Activated naive CD8-positive, alpha-beta T cell treated with anti-CD3 and anti-CD28 coated beads, Interleukin-2, amount 10 ng/mL, durations not matched to agents 7 days and 5 days (primary cell): Measurements from ENCODE around the gene SVIL. TPM values are rescaled to one million over a fixed set of nuclear protein-coding genes. Genes with fewer than 3 reads are reported as not detected.
"Not testable (repeated sequence)": the region's sequence is repeated elsewhere in the genome, so short reads cannot be mapped to it uniquely, and the experiment has no call there.

Experiments
- ATAC-seq: fragments of 150-1000 bp; cut with Tn5 transposase; one replicate; pipeline ENCODE4 v1.10.0; 2021; ENCODE audit warnings: low read depth, moderate library complexity
- POLR2A ChIA-PET: fragments of 350-600 bp; sonication (Branson Sonifier 250); formaldehyde crosslinking; loops from one replicate; lab custom pipeline; 2021; ENCODE audit warnings: antibody characterized with exemption; lab: Charles Lee
- DNase-seq: peaks from one replicate; pipeline ENCODE4 v3.0.0; 2021
- H3K27ac Mint-ChIP-seq: one replicate; pipeline ENCODE4 v1.8.0; 2022; ENCODE audit warnings: mild to moderate bottlenecking, mixed read lengths
- H3K27me3 Mint-ChIP-seq: one replicate; pipeline ENCODE4 v1.8.0; 2022; ENCODE audit warnings: mild to moderate bottlenecking, moderate library complexity, mixed read lengths
- H3K36me3 Mint-ChIP-seq: one replicate; pipeline ENCODE4 v1.8.0; 2021; ENCODE audit warnings: mild to moderate bottlenecking, mixed read lengths
- H3K4me1 Mint-ChIP-seq: one replicate; pipeline ENCODE4 v1.8.0; 2021; ENCODE audit warnings: mixed read lengths
- H3K4me3 Mint-ChIP-seq: one replicate; pipeline ENCODE4 v1.8.0; 2022; ENCODE audit warnings: mild to moderate bottlenecking, moderate library complexity, mixed read lengths
- H3K9me3 Mint-ChIP-seq: one replicate; pipeline ENCODE4 v1.8.0; 2021; ENCODE audit warnings: mixed read lengths
- total RNA-seq, 2 experiments: library from RNA; stranded (reverse); gene quantifications; one replicate each; pipeline ENCODE4 v1.2.3, GENCODE V29; 2021

Gene SVIL
- total RNA-seq, 2 experiments from 2014 or later, result 8.3 to 10.3 TPM

DNA sequence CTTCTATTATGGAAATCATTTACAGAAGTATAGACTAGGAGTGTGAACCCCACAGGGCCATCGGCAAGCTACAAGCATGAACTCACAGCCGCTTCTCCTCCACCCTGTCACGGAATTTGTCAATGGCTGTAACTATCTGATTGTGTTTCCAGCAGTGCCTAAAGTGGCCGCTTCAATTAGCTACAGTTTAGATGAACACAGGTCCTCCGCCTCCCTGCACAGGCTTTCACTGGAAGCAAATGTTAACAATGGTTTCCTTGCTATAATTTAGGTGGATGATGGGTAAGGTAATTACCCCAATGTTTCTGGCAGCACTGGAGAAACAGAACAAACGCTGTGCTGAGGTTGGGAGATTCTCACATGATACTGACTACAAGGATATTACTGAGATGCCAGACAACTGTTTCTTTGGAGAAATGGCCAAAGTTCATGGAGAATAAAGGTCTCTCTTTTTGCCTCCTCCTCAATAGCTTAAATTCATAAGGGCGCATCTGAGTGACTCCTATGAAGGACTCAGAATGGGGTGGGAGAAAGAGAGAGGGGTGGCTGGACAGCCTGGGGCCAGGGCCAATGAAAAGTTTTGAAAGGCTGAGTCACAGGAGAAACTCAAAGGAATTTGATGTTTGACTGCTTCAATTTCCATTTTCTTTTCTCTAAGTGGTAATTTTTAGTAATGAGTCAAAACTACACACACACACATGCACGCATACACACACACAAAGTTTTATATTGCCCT lies 78.9 kb downstream of the SVIL start:
- Mint-ChIP-seq H3K9me3 (no peaks in the 10 kb centered on the region), H3K4me3 (no peak overlapping the region), H3K27ac (no peak overlapping the region), H3K4me1 (peaks cover 12% of the 10 kb centered on the region), H3K27me3 (no peaks in the 10 kb centered on the region), H3K36me3 (peaks cover 6% of the 10 kb centered on the region)
- DNase-seq, result no peak
- ATAC-seq, result no peak
- POLR2A ChIA-PET, result no interaction called here

DNA sequence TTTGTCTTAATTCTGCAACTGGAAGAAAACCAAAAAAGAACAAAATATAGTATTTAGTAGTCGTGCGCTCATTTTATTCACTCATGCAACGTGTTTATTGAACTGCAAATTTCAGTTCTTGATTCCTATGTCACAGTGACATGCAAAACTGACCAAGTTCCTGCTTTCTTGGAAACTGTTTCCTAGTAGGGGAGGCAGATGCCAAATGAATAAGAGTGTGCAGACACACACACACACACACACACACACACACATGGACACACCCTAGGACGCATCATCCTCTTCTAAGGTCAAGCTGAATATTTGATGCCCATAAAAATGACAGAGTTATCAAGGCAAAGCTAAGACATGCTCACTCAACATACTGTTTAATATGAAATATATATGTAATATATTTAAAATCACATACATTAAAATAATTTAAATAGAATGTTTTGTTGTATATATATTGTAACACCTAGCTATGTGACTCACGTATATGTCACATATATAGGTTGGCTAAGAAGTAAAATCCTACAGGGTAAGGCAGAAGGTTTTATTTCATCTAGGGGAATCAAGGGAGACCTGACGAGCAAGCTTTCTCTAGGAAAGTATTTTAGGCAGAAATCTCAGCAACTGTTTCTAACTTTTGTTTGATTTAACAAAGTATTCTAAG lies 79.6 kb downstream of the SVIL start:
- Mint-ChIP-seq H3K4me1 (peaks cover 12% of the 10 kb centered on the region), H3K36me3 (peaks cover 9% of the 10 kb centered on the region), H3K4me3 (peak overlapping the region; percentile 34), H3K9me3 (no peaks in the 10 kb centered on the region), H3K27ac (no peak overlapping the region), H3K27me3 (no peaks in the 10 kb centered on the region)
- peak; percentile 50 for ATAC-seq
- no peak for DNase-seq
- POLR2A ChIA-PET, result no interaction called here

DNA sequence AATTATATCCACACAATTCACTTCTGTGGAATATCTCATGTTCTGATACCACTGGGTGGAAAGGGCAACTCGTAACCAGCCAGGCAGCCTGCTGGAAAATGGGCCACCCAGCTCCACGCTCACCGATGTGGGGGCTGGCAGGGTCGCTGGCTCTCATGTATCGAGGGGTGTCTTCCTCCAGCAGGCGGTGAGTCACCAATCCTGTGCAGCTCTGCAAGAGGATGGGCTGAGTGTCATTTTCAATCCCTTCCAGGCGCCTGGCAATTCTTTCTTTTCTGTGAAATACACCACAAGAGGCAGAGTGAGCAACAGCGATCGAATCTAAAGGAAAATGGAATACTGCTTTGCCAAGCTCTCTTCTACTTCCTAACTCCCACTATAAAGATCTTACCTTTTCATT lies 80.1 kb downstream of the SVIL start:
- DNase-seq (no peak), ATAC-seq (no peak)
- Mint-ChIP-seq H3K4me1 (peaks cover 12% of the 10 kb centered on the region), H3K36me3 (peaks cover 11% of the 10 kb centered on the region), H3K27ac (no peak overlapping the region), H3K27me3 (no peaks in the 10 kb centered on the region), H3K4me3 (peak overlapping the region; percentile 34), H3K9me3 (no peaks in the 10 kb centered on the region)
- POLR2A ChIA-PET, result no interaction called here

DNA sequence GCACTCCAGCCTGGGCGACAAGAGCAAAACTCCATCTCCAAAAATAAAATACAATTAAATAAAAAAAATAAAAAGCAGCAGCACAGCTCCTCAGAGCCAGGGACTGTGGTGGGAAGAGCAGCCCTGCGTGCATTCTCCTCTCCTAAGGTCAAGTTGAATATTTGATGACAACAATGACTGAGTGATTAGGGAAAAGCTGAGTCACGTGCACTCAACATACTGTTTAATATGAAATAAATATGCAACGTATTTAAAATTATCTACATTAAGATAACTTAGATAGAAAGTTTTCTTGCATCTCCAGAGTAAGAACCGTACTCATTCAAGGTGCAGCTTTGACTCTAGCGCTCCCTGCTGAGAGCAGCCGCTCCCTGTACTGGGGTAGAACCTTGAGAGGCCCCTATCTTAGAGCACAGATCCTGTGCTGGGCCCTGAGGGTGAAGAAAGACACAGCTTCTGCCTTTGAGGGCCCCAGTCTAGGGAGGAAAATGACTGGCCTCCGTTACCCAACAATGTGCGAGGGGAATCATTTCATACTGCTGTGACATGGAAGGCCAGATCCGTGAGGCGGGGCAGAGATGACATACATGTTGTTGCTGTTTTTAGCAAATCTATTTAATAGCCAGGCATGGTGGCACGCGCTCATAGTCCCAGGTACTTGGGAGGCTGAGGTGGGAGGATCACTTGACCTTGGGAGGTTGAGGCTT lies 81.1 kb downstream of the SVIL start:
- Mint-ChIP-seq H3K27ac (peak overlapping the region; percentile 76), H3K36me3 (peaks cover 11% of the 10 kb centered on the region), H3K27me3 (no peaks in the 10 kb centered on the region), H3K4me1 (peaks cover 16% of the 10 kb centered on the region), H3K9me3 (no peaks in the 10 kb centered on the region), H3K4me3 (no peak overlapping the region)
- ATAC-seq (no peak), DNase-seq (no peak)
- POLR2A ChIA-PET, result no interaction called here

DNA sequence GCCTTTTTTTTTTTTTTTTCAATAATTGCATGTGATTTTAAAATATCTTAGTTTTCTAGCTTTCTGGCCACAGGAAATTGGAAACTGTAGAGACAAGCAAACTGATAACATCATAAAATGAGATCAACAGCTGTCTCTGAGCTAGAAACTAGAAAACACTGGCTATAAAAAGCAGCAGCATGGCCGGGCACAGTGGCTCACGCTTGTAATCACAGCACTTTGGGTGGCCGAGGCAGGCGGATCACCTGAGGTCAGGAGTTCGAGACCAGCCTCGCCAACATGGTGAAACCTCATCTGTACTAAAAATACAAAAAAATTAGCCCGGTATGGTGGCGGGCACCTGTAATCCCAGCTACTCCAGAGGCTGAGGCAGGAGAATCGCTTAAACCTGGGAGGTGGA lies 81.7 kb downstream of the SVIL start:
- ATAC-seq, POLR2A ChIA-PET, H3K4me3 Mint-ChIP-seq, H3K9me3 Mint-ChIP-seq, H3K27me3 Mint-ChIP-seq, H3K27ac Mint-ChIP-seq, DNase-seq: not testable (repeated sequence)
- peaks cover 22% of the 10 kb centered on the region for H3K4me1 Mint-ChIP-seq
- peaks cover 11% of the 10 kb centered on the region for H3K36me3 Mint-ChIP-seq

DNA sequence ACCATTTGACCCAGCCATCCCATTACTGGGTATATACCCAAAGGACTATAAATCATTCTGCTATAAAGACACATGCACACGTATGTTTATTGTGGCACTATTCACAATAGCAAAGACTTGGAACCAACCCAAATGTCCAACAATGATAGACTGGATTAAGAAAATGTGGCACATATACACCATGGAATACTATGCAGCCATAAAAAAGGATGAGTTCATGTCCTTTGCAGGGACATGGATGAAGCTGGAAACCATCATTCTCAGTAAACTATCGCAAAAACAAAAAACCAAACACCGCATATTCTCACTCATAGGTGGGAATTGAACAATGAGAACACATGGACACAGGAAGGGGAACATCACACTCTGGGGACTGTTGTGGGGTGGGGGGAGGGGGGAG lies 85.3 kb downstream of the SVIL start:
- H3K36me3 Mint-ChIP-seq, ATAC-seq, H3K27ac Mint-ChIP-seq, DNase-seq, H3K27me3 Mint-ChIP-seq, POLR2A ChIA-PET, H3K4me3 Mint-ChIP-seq, H3K9me3 Mint-ChIP-seq: not testable (repeated sequence)
- H3K4me1 Mint-ChIP-seq, result peaks cover 23% of the 10 kb centered on the region

DNA sequence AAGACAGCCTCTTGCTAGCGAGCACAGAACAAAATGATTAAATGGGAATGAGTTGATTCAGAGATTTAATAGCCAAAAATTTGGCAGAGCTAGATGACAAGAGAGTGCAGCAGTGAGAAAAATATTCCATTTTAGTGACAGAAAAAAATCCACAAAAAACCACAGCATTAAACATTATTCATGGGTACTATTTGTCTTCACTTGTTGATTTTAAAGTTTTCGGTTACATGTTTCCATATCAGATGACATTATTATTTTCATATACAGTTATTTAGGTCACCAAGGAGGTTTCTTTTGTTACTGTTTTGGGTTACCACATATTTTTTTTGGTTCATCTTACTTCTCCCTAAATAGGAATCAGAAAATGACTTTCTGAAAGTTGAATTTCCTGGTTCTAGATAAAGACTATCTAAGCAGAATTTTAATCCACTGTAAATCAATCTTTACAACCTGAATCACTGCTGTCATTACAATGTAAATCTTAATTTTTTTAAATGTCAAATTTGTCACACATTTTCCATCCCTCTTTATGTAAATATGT lies 87.9 kb downstream of the SVIL start:
- Mint-ChIP-seq H3K27ac (no peak overlapping the region), H3K4me1 (peaks cover 24% of the 10 kb centered on the region), H3K4me3 (no peak overlapping the region), H3K9me3 (no peaks in the 10 kb centered on the region), H3K36me3 (peaks cover 7% of the 10 kb centered on the region), H3K27me3 (no peaks in the 10 kb centered on the region)
- no peak for ATAC-seq
- DNase-seq, result no peak
- POLR2A ChIA-PET, result no interaction called here

DNA sequence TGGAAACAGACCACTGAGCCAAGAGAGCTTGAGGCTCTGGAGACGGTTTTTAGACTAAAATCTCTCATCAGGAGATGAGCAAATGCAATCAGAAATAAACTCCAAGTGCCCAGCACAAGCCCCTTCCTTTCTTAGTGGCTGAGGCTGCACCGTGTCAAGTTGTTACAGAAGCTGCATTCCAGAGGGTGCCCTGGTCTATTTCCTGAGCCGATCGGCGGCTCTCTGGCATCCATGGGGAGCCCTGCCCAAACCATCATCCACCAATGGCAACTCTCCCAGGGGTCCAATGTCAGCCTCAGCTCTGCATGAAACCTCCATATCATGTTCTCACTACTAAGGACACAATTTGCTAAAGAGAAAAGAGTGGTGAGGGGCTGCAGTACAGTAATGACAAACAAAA lies 89.6 kb downstream of the SVIL start:
- H3K9me3 Mint-ChIP-seq, result no peaks in the 10 kb centered on the region
- H3K36me3 Mint-ChIP-seq, result peaks cover 2% of the 10 kb centered on the region
- H3K4me3 Mint-ChIP-seq, result no peak overlapping the region
- POLR2A ChIA-PET, result interaction anchor here (0.7 kb wide), 1 partner anchor 191 kb away, joined by 3 read pairs; no protein-coding TSS in a partner anchor
- H3K4me1 Mint-ChIP-seq, result peaks cover 24% of the 10 kb centered on the region
- no peak for ATAC-seq
- no peak overlapping the region for H3K27ac Mint-ChIP-seq
- DNase-seq, result no peak
- H3K27me3 Mint-ChIP-seq, result no peaks in the 10 kb centered on the region

DNA sequence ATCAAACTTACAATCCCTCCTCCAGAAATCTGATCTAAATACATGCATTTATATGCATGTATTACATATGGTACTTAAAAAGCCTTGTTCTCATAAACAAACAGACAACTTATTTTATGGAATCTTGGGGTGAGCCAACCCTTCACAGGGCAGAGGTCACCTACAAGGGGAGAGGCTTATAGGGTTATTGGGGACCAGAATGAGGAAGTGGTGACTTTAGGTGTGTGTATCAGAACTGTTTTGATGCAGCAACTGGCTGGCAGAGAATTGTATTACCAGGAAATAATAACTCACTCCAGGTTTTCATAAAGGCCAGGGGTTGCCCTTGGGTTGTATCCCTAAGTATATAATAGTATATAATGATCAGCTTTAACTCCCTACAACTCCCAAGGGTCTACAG lies 91.1 kb downstream of the SVIL start:
- Mint-ChIP-seq H3K9me3 (no peaks in the 10 kb centered on the region), H3K36me3 (no peaks in the 10 kb centered on the region), H3K27me3 (no peaks in the 10 kb centered on the region), H3K27ac (no peak overlapping the region), H3K4me1 (peaks cover 20% of the 10 kb centered on the region), H3K4me3 (no peak overlapping the region)
- POLR2A ChIA-PET, result no interaction called here
- no peak for DNase-seq
- ATAC-seq, result no peak

DNA sequence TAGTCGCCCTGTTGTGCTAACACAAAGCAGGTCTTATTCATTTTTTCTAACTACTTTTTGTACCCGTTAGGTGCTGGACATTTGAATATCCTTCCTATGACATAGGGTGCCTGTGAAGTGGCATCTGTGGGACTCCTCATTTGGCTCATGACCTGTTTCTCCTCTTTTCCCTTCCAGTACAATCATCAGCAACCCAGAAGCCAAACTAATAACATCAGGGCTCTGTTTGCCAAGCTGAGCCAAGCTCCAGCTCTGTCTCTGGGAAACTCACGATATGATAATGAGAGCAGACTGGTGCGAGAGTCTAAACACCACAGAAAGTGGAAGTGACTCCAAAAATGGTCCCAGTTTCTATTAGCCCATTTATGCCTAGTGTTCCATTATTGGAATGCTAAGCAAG lies 92.0 kb downstream of the SVIL start:
- Mint-ChIP-seq H3K9me3 (no peaks in the 10 kb centered on the region), H3K4me1 (peaks cover 10% of the 10 kb centered on the region), H3K4me3 (no peak overlapping the region), H3K27me3 (no peaks in the 10 kb centered on the region), H3K36me3 (no peaks in the 10 kb centered on the region), H3K27ac (no peak overlapping the region)
- POLR2A ChIA-PET, result no interaction called here
- ATAC-seq (no peak), DNase-seq (no peak)

DNA sequence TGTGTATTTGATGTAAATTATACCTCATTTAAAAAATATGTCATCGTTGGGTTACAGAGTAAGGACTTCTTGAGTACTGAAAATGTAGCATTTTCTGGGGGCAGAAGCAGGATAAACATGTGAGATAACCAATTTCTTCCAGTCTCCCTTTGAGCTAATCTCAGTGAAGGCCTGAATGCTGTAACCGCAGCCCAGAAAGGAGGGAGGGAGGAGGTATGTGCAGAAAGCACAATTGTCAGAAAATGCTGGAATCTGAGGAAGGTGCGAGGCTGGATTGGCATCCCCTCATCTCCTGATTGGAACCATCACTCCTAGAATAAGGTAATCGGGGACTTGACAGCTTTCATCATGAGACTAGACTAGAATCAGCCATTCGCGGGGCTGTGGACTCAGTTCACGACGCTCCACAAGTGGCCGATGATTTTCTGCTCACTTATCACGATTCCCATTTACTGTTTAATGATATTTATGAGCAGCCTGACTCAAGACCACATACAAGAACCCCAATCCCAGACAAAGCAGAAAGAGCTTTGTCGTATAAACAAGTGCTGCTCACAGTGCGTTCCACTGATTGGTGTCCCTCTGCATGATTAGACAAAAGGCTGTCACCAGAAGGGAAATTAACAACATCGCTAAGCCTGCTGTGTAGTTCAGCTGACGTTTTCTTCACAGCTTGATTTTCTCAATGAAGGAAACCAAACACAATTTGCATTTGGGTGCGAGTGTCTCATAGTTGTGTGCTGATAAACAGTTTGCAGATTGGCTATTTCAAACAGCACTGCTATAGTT lies 93.2 kb downstream of the SVIL start:
- DNase-seq (no peak), ATAC-seq (no peak)
- Mint-ChIP-seq H3K4me1 (peaks cover 3% of the 10 kb centered on the region), H3K4me3 (no peak overlapping the region), H3K9me3 (no peaks in the 10 kb centered on the region), H3K27me3 (no peaks in the 10 kb centered on the region), H3K27ac (no peak overlapping the region), H3K36me3 (no peaks in the 10 kb centered on the region)
- POLR2A ChIA-PET, result no interaction called here

DNA sequence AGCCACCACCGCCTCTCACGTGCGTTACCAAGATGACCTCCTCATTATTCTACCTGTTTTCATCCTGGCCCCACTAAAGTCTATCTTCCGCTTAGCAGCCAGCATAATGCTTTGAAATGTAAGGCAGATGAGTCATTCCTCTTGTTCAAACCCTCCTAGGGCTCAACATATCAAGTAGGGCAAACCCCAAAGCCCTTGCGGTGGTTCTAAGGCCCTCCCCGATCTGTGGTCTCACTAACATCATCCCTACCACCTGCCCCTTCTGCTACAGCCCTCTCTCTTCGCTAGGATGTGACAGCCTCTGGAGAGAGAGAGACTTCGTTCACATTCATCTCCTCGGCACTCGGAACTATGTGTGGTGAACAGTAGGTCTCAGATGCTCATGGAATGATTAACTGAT lies 94.8 kb downstream of the SVIL start:
- Mint-ChIP-seq H3K9me3 (no peaks in the 10 kb centered on the region), H3K27ac (no peak overlapping the region), H3K27me3 (no peaks in the 10 kb centered on the region), H3K4me3 (no peak overlapping the region), H3K4me1 (peaks cover 7% of the 10 kb centered on the region), H3K36me3 (no peaks in the 10 kb centered on the region)
- POLR2A ChIA-PET, result no interaction called here
- no peak for DNase-seq
- no peak for ATAC-seq

DNA sequence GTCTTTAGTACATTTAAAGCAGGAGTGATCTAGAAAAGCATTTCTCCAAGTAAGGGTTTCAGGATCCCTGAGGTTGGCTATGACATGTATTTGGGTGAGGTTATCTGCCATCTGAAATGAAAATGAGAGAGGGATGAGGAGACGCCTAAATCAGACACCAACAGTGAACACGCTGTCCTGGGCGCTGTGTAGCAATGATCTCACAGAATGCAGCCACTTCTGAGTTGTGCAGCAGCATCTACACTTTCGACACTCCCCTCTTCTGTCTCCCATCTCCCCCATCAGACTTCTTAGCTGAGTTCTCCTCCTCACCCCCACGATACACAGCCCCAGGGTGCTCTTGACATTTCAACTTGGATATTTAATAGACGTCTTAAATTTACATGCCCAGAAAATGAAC lies 95.4 kb downstream of the SVIL start:
- POLR2A ChIA-PET, result no interaction called here
- Mint-ChIP-seq H3K27ac (no peak overlapping the region), H3K4me1 (peaks cover 7% of the 10 kb centered on the region), H3K4me3 (no peak overlapping the region), H3K27me3 (no peaks in the 10 kb centered on the region), H3K9me3 (no peaks in the 10 kb centered on the region), H3K36me3 (no peaks in the 10 kb centered on the region)
- DNase-seq (no peak), ATAC-seq (no peak)
